ENCODE measurements around the gene NOG. TPM values are rescaled to one million over a fixed set of nuclear protein-coding genes. Genes with fewer than 3 reads are reported as not detected.

The NOG gene
- polyA plus RNA-seq, 3 donors, result 0.14 to 0.90 (median 0.37) TPM

GRCh38 chr17:56624309-56624708 lies 30.8 kb downstream of the NOG start:
- H3K27ac ChIP-seq (ENCODE audit: low read depth, low read length), result no peak overlapping the region
- 46 to 70% (median 47%) methylated on average over 2 of the region's 2 CpGs for WGBS, 3 donors

DNA sequence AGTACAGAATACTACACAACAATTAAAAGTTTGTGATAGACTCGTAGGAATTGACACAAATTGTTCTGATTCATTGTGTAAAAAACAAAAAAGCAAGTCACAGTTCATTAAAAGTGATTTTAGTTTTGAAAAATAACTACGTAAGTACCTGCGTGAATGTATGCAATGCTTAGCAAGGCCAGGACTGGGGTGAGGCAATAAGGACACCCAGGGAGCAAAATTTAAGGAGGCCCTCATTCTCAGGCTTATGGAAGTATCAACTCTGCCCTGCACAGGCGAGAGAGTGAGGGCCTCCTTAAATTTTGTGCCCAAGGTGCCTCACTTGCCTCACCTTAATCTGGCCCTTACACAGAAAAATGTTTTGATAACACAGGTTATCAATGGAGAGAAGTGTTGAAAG lies 31.4 kb downstream of the NOG start:
- 64 to 71% (median 66%) methylated on average over 4 of the region's 4 CpGs for WGBS, 3 donors
- H3K27ac ChIP-seq (ENCODE audit: low read depth, low read length), result no peak overlapping the region

DNA sequence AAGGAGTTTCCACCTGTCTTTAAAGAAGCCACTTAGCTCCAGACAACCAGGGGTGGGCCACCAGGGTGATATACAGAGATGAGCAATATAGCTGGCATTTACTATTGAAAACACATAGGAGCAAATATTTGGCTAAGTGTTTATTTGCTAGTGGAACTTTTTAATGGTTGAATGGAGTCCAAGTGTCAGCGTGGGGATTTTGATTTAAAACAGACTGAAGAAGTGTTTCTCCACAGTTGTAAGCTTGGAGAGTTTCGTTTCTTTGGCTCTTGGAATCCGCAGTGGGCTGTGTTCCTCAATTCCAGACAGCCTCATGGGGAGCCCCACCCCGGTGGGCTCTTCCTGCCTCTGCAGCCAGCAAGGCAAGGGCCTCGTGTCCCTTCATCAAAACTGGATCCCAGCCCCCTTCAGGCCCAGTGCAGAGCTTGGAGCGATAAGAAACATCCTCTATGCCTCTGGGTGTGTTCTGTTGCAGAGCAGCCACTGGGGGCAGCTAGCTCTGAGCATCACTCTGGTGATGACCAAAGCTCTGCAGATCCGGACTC lies 36.1 kb downstream of the NOG start:
- WGBS, 3 donors, result 22 to 32% (median 31%) methylated on average over 7 of the region's 7 CpGs
- no peak overlapping the region for H3K27ac ChIP-seq (ENCODE audit: low read depth, low read length)

- WGBS, 3 donors, result 67 to 73% (median 73%) methylated on average over 4 of the region's 4 CpGs
- no peak overlapping the region for H3K27ac ChIP-seq (ENCODE audit: low read depth, low read length)
Measured at GRCh38 chr17:56630202-56630601, 36.7 kb downstream of the NOG start.

- 78 to 94% (median 90%) methylated on average over 4 of the region's 4 CpGs for WGBS, 3 donors
- no peak overlapping the region for H3K27ac ChIP-seq (ENCODE audit: low read depth, low read length)
Measured at GRCh38 chr17:56633681-56634080, 40.2 kb downstream of the NOG start.

GRCh38 chr17:56635641-56636040 lies 42.1 kb downstream of the NOG start:
- H3K27ac ChIP-seq (ENCODE audit: low read depth, low read length), result no peak overlapping the region
- WGBS, 3 donors, result 85 to 89% (median 89%) methylated on average over 1 of the region's 1 CpG

DNA sequence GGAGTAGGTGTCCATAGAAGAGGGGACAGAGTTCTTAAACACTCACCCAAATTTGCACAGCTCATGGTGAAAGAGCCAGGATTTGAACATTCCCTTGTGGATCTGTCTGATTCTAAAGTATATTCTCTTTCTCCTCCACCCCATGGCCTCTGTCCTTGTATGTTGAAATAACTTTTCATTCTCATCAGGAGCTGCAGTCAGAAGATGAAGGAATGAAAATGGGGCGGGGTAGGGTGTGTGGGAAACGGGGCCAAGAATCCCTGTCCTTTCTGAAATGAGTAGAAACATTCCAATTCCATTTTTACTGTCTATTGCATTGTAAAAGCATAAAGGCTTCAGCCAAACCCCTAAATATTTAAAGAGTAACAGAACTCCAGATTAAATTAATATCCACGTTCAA lies 42.8 kb downstream of the NOG start:
- 40 to 54% (median 48%) methylated on average over 3 of the region's 3 CpGs for WGBS, 3 donors

DNA sequence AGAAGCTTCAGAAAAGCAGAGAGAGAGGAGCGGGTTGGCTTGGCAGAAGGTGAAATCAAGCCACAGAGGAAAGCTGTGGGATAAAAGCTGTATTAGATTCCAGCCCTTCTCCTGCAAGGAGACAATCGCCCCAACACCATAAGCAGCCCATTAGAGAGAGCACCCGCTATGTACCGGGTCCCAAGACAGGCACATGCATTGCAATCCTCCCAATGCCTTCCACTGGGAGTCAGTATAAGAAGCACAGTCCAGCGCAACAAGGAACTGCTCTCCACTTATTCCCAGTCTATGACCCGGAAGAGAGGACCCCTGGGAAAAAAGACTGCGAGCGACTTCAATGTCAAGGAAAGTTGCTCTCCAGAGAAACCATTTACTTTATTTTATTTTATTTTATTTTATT lies 43.8 kb downstream of the NOG start:
- 71 to 85% (median 82%) methylated on average over 8 of the region's 8 CpGs for WGBS, 3 donors
- no peak overlapping the region for H3K27ac ChIP-seq (ENCODE audit: low read depth, low read length)

More for the DNA sequence above, 42.8 kb downstream of the NOG start:
- no peak overlapping the region for H3K27ac ChIP-seq (ENCODE audit: low read depth, low read length)

DNA sequence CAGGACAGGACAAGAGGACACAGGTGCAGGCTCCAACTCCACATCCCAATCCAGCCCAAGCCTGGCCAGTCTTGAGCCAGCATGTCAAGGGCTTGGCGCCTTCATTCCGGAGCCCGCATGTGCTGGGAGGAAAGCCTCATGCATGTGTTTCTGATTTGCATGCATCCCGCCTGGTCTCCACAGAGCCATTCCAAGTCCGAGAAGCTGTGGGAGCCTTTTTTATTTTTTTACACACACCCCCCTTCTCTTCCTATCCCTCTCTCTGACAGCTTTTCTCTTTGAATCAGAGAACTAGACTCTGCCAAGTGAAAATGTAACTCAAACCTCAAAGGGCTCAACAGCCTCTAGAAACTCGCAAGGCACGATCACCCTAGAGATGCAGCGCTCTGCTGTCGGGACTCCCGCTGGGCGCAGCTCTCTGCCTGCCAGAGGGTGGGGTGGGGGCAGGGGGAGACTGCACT lies 45.1 kb downstream of the NOG start:
- 50 to 64% (median 62%) methylated on average over 11 of the region's 11 CpGs for WGBS, 3 donors
- H3K27ac ChIP-seq (ENCODE audit: low read depth, low read length), result no peak overlapping the region

- H3K27ac ChIP-seq (ENCODE audit: low read depth, low read length), result no peak overlapping the region
- WGBS, 3 donors, result 49 to 87% (median 78%) methylated on average over 6 of the region's 6 CpGs
Measured at GRCh38 chr17:56639517-56639916, 46.0 kb downstream of the NOG start.

DNA sequence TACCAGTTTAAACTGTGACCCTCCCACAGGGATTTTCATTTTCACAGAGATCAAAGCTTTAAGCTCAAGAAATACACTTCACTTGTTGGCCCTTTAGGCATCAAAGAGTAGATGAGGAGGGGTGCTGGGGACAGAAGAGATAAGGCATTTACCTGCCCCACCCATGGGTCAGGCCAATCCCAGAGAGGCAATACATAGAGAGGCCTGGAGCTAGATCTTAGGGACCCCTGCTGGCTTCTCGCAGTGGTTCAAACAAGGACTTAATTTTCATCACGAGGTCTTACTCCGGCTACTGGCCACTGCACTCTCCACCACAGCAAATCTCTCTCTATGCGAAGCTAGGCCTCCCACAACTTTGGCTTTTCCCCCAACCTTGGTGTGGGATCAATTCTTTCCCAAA lies 46.6 kb downstream of the NOG start:
- WGBS, 3 donors, result 61 to 89% (median 84%) methylated on average over 4 of the region's 4 CpGs
- H3K27ac ChIP-seq (ENCODE audit: low read depth, low read length), result no peak overlapping the region

- no peak overlapping the region for H3K27ac ChIP-seq (ENCODE audit: low read depth, low read length)
Measured at GRCh38 chr17:56641373-56641772, 47.9 kb downstream of the NOG start.

DNA sequence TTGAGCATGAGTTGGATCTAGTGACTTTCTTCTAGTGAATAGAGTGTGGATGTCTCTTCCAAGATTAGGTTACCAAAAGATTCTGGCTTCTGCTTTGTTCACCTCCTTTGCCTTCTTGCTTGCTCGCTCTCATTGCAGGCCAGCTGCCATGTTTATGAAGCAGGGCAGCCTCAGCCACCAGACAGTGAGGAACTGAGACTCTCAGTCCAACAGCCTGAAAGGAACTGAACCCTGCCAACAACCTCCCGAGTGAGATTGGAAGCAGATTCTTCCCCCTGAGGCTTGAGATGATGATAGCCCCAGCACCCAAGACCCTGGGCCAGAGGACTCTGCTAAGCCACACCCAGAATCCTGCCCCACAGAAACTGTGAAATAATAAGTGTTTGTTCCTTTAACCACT lies 48.4 kb downstream of the NOG start:
- H3K27ac ChIP-seq (ENCODE audit: low read depth, low read length), result no peak overlapping the region
- 59 to 69% (median 65%) methylated on average over 2 of the region's 2 CpGs for WGBS, 3 donors

GRCh38 chr17:56642424-56642823 lies 48.9 kb downstream of the NOG start:
- 70 to 72% (median 71%) methylated on average over 3 of the region's 3 CpGs for WGBS, 3 donors
- no peak overlapping the region for H3K27ac ChIP-seq (ENCODE audit: low read depth, low read length)

Other genes with a start within 250 kb of the NOG start
- gene C17orf67, start 240.2 kb downstream of the NOG start, polyA plus RNA-seq, result under 1 TPM; 0.34 to 0.45 (median 0.39) TPM
- 1 to 10 TPM; 1.4 to 2.1 (median 1.6) TPM for gene DGKE, start 240.5 kb downstream of the NOG start, polyA plus RNA-seq

All from adipose tissue (tissue), 3 donors.